SKM-1 treated with dmso at 0.1 percent for 144 hours (cell line): ENCODE data around the gene GPR62.
"Not testable (repeated sequence)": the region's sequence is repeated elsewhere in the genome, so short reads cannot be mapped to it uniquely, and the experiment has no call there.

Experiments used
- DNase-seq: peaks from one replicate; lab custom pipeline; 2025; ENCODE audit not compliant: unreplicated experiment; lab: John Stamatoyannopoulos, UW

GPR62 gene

GRCh38 chr3:51955175-51955892, at the start of gene GPR62:
TSS of gene GPR62 (plus strand) at chr3:51955381. CDS start at chr3:51955653, 272 bp downstream.
- no peak for DNase-seq

- DNase-seq = no peak
Measured at GRCh38 chr3:51908026-51908425, 47.2 kb upstream of the GPR62 start.

- no peak for DNase-seq
Measured at GRCh38 chr3:51916418-51916817, 38.8 kb upstream of the GPR62 start.

- no peak for DNase-seq
Measured at GRCh38 chr3:51921081-51921578, 34.1 kb upstream of the GPR62 start.

GRCh38 chr3:51927061-51927977, 27.9 kb upstream of the GPR62 start:
- DNase-seq = no peak

GRCh38 chr3:51928438-51928837, 26.7 kb upstream of the GPR62 start:
- no peak for DNase-seq

GRCh38 chr3:51928981-51929380, 26.2 kb upstream of the GPR62 start:
- not testable (repeated sequence) for DNase-seq

- DNase-seq = no peak
Measured at GRCh38 chr3:51929420-51930003, 25.7 kb upstream of the GPR62 start.

GRCh38 chr3:51930439-51930838, 24.7 kb upstream of the GPR62 start:
- no peak for DNase-seq

GRCh38 chr3:51931756-51932155, 23.4 kb upstream of the GPR62 start:
- DNase-seq = no peak

GRCh38 chr3:51932471-51933370, 22.5 kb upstream of the GPR62 start:
- DNase-seq = no peak

GRCh38 chr3:51933471-51934138, 21.6 kb upstream of the GPR62 start:
- no peak for DNase-seq

- no peak for DNase-seq
Measured at GRCh38 chr3:51934139-51934850, 20.9 kb upstream of the GPR62 start.

GRCh38 chr3:51934991-51935885, 19.9 kb upstream of the GPR62 start:
- DNase-seq = no peak

- no peak for DNase-seq
Measured at GRCh38 chr3:51935886-51936755, 19.1 kb upstream of the GPR62 start.

- DNase-seq = no peak
Measured at GRCh38 chr3:51937014-51937413, 18.2 kb upstream of the GPR62 start.
